Measurements from ENCODE around the gene COX17.

Gene COX17

GRCh38 chr3:119717520-119717919 lies 40.3 kb upstream of the COX17 start:
- Histone ChIP-seq H3K36me3 (ENCODE audit: insufficient read depth, low read length) (no peaks in the 10 kb centered on the region), H4K20me1 (ENCODE audit: insufficient read depth, low read length) (no peaks in the 10 kb centered on the region), H3K4me2 (ENCODE audit: low read length) (no peak overlapping the region), H3F3A (ENCODE audit: insufficient read depth, low read length) (no peaks in the 10 kb centered on the region), H3K4me1 (ENCODE audit: insufficient read depth, low read length, severe bottlenecking) (no peaks in the 10 kb centered on the region), H2AFZ (ENCODE audit: low read length) (no peak overlapping the region), H3K4me3 (ENCODE audit: low read depth, low read length, poor library complexity, severe bottlenecking) (no peak overlapping the region), H3K27me3 (ENCODE audit: insufficient read depth, low read length) (no peaks in the 10 kb centered on the region), H3K27ac (ENCODE audit: low read depth, low read length, poor library complexity, severe bottlenecking) (no peak overlapping the region), H3K9ac (ENCODE audit: low read length) (no peak overlapping the region), H3K79me2 (ENCODE audit: insufficient read depth, low read length) (no peaks in the 10 kb centered on the region), H3K9me2 (ENCODE audit: low read depth, low read length) (no peaks in the 10 kb centered on the region), H3K9me3 (ENCODE audit: low read length) (no peaks in the 10 kb centered on the region)
- TF ChIP-seq CTCF (IDR thresholded peaks at IDR 0.05; ENCODE audit: low read length) (no peak), EZH2 (IDR thresholded peaks at IDR 0.05; ENCODE audit: borderline replicate concordance, low read length) (no peak)

GRCh38 chr3:119716998-119717397 lies 39.8 kb upstream of the COX17 start:
- Histone ChIP-seq H3K27me3 (ENCODE audit: insufficient read depth, low read length) (no peaks in the 10 kb centered on the region), H3K9me2 (ENCODE audit: low read depth, low read length) (no peaks in the 10 kb centered on the region), H4K20me1 (ENCODE audit: insufficient read depth, low read length) (no peaks in the 10 kb centered on the region), H3K27ac (ENCODE audit: low read depth, low read length, poor library complexity, severe bottlenecking) (no peak overlapping the region), H3F3A (ENCODE audit: insufficient read depth, low read length) (no peaks in the 10 kb centered on the region), H3K79me2 (ENCODE audit: insufficient read depth, low read length) (no peaks in the 10 kb centered on the region), H3K4me3 (ENCODE audit: low read depth, low read length, poor library complexity, severe bottlenecking) (no peak overlapping the region), H2AFZ (ENCODE audit: low read length) (no peak overlapping the region), H3K4me2 (ENCODE audit: low read length) (no peak overlapping the region), H3K9me3 (ENCODE audit: low read length) (no peaks in the 10 kb centered on the region), H3K9ac (ENCODE audit: low read length) (no peak overlapping the region), H3K36me3 (ENCODE audit: insufficient read depth, low read length) (no peaks in the 10 kb centered on the region), H3K4me1 (ENCODE audit: insufficient read depth, low read length, severe bottlenecking) (no peaks in the 10 kb centered on the region)
- TF ChIP-seq EZH2 (IDR thresholded peaks at IDR 0.05; ENCODE audit: borderline replicate concordance, low read length) (no peak), CTCF (IDR thresholded peaks at IDR 0.05; ENCODE audit: low read length) (no peak)

- H3K9me3 ChIP-seq (ENCODE audit: low read length): no peaks in the 10 kb centered on the region
- no peak for TF ChIP-seq CTCF (IDR thresholded peaks at IDR 0.05; ENCODE audit: low read length)
- no peak for TF ChIP-seq EZH2 (IDR thresholded peaks at IDR 0.05; ENCODE audit: borderline replicate concordance, low read length)
These were observed 37.9 kb upstream of the COX17 start for GRCh38 chr3:119715105-119715504.

More at GRCh38 chr3:119715105-119715504, 37.9 kb upstream of the COX17 start:
- Histone ChIP-seq H2AFZ (ENCODE audit: low read length) (no peak overlapping the region), H3F3A (ENCODE audit: insufficient read depth, low read length) (no peaks in the 10 kb centered on the region), H4K20me1 (ENCODE audit: insufficient read depth, low read length) (no peaks in the 10 kb centered on the region), H3K27ac (ENCODE audit: low read depth, low read length, poor library complexity, severe bottlenecking) (no peak overlapping the region), H3K9me2 (ENCODE audit: low read depth, low read length) (no peaks in the 10 kb centered on the region), H3K27me3 (ENCODE audit: insufficient read depth, low read length) (no peaks in the 10 kb centered on the region), H3K9ac (ENCODE audit: low read length) (no peak overlapping the region), H3K36me3 (ENCODE audit: insufficient read depth, low read length) (no peaks in the 10 kb centered on the region), H3K79me2 (ENCODE audit: insufficient read depth, low read length) (no peaks in the 10 kb centered on the region), H3K4me2 (ENCODE audit: low read length) (no peak overlapping the region), H3K4me3 (ENCODE audit: low read depth, low read length, poor library complexity, severe bottlenecking) (no peak overlapping the region), H3K4me1 (ENCODE audit: insufficient read depth, low read length, severe bottlenecking) (no peaks in the 10 kb centered on the region)

Measured in OCI-LY1 (cell line).